ENCODE results near the gene GMPS.
"Not testable (repeated sequence)": the region's sequence is repeated elsewhere in the genome, so short reads cannot be mapped to it uniquely, and the experiment has no call there.

Gene GMPS

GRCh38 chr3:155870133-155870944 is at the start of gene GMPS:
Gene GMPS, plus strand, starts transcription at chr3:155870650. Its CDS starts 221 bp downstream, at chr3:155870871.
- in situ Hi-C loops (cut with MboI; ENCODE audit: low sequenced_read_pairs): no loop called here

- in situ Hi-C loops (cut with MboI; ENCODE audit: low sequenced_read_pairs): not testable (repeated sequence)
These were observed 41.9 kb upstream of the GMPS start for GRCh38 chr3:155828490-155829098.

- in situ Hi-C loops (cut with MboI; ENCODE audit: low sequenced_read_pairs): no loop called here
These were observed 34.9 kb upstream of the GMPS start for GRCh38 chr3:155835341-155836071.

- in situ Hi-C loops (cut with MboI; ENCODE audit: low sequenced_read_pairs): no loop called here
These were observed 26.9 kb upstream of the GMPS start for GRCh38 chr3:155843569-155843968.

GRCh38 chr3:155846119-155846518 is 24.3 kb upstream of the GMPS start:
- in situ Hi-C loops (cut with MboI; ENCODE audit: low sequenced_read_pairs): no loop called here

- in situ Hi-C loops (cut with MboI; ENCODE audit: low sequenced_read_pairs): no loop called here
These were observed 22.5 kb upstream of the GMPS start for GRCh38 chr3:155847993-155848392.

- in situ Hi-C loops (cut with MboI; ENCODE audit: low sequenced_read_pairs): not testable (repeated sequence)
These were observed 21.0 kb upstream of the GMPS start for GRCh38 chr3:155849404-155849803.

GRCh38 chr3:155852341-155852740 is 18.1 kb upstream of the GMPS start:
- in situ Hi-C loops (cut with MboI; ENCODE audit: low sequenced_read_pairs): no loop called here

GRCh38 chr3:155853214-155854140 is 17.0 kb upstream of the GMPS start:
- in situ Hi-C loops (cut with MboI; ENCODE audit: low sequenced_read_pairs): no loop called here

GRCh38 chr3:155854141-155854940 is 16.1 kb upstream of the GMPS start, which contains the start of gene SLC33A1:
Gene SLC33A1, minus strand, starts transcription at chr3:155854427. Its CDS starts 430 bp downstream, at chr3:155853997.
- in situ Hi-C loops (cut with MboI; ENCODE audit: low sequenced_read_pairs): no loop called here

GRCh38 chr3:155859859-155860258 is 10.6 kb upstream of the GMPS start:
- in situ Hi-C loops (cut with MboI; ENCODE audit: low sequenced_read_pairs): no loop called here

GRCh38 chr3:155860424-155860823 is 10.0 kb upstream of the GMPS start:
- in situ Hi-C loops (cut with MboI; ENCODE audit: low sequenced_read_pairs): not testable (repeated sequence)

GRCh38 chr3:155861476-155862183 is 8.8 kb upstream of the GMPS start:
- in situ Hi-C loops (cut with MboI; ENCODE audit: low sequenced_read_pairs): no loop called here

GRCh38 chr3:155862290-155862982 is 8.0 kb upstream of the GMPS start:
- in situ Hi-C loops (cut with MboI; ENCODE audit: low sequenced_read_pairs): not testable (repeated sequence)

GRCh38 chr3:155863072-155863784 is 7.2 kb upstream of the GMPS start:
- in situ Hi-C loops (cut with MboI; ENCODE audit: low sequenced_read_pairs): no loop called here

GRCh38 chr3:155869691-155870090 is 759 bp upstream of the GMPS start:
- in situ Hi-C loops (cut with MboI; ENCODE audit: low sequenced_read_pairs): no loop called here

GRCh38 chr3:155870945-155871745 is 695 bp downstream of the GMPS start:
- in situ Hi-C loops (cut with MboI; ENCODE audit: low sequenced_read_pairs): no loop called here

All from HL-60/S4 treated with phorbol 12-myristate 13-acetate at 8.2 ng/mL for 4 days and 3 days (cell line).